BJ (cell line): ENCODE results near the gene APOO. TPM values are rescaled to one million over a fixed set of nuclear protein-coding genes. Genes with fewer than 3 reads are reported as not detected.

Experiments used
- CTCF ChIA-PET: fragments of 350-600 bp; formaldehyde crosslinking; extraction: SDS; loops from one replicate; lab custom pipeline; 2021; ENCODE audit warnings: antibody characterized with exemption, inconsistent platforms; lab: Yijun Ruan, JAX
- POLR2A ChIA-PET: fragments of 300-600 bp; sonication (Branson Sonifier 250); formaldehyde crosslinking; extraction: SDS; loops from one replicate; lab custom pipeline; 2021; ENCODE audit warnings: antibody characterized with exemption; lab: Charles Lee
- DNase-seq: peaks from one replicate; pipeline ENCODE4 v3.0.0-alpha.2; 2011; ENCODE audit warnings: low read depth
- H3K27me3 ChIP-seq: 2 replicates; pipeline ENCODE4 v1.6.0; 2011; ENCODE audit warnings: low read length; ENCODE audit not compliant: control insufficient read depth, insufficient read depth
- H3K36me3 ChIP-seq: 2 replicates; pipeline ENCODE4 v1.5.1; 2011; ENCODE audit warnings: low read length; ENCODE audit not compliant: control insufficient read depth, insufficient read depth
- H3K4me3 ChIP-seq: 2 replicates; pipeline ENCODE4 v1.5.1; 2011; ENCODE audit warnings: low read depth, mild to moderate bottlenecking, control low read depth, low read length
- polyA plus RNA-seq: library from polyadenylated mRNA; depleted of rRNA; stranded (reverse); fragments of >200 nt; gene quantifications from 2 replicates; pipeline ENCODE4 v1.2.3, GENCODE V29; 2011
- TF ChIP-seq, protein P1 (sequence below): IDR thresholded peaks from 2 replicates; pipeline ENCODE4 v1.5.1; 2011; ENCODE audit warnings: low read depth, mild to moderate bottlenecking, control low read depth, inconsistent platforms, low read length, moderate library complexity; ENCODE audit not compliant: insufficient read depth

APOO gene
- polyA plus RNA-seq, 1 experiment, result 6.6 TPM

DNA sequence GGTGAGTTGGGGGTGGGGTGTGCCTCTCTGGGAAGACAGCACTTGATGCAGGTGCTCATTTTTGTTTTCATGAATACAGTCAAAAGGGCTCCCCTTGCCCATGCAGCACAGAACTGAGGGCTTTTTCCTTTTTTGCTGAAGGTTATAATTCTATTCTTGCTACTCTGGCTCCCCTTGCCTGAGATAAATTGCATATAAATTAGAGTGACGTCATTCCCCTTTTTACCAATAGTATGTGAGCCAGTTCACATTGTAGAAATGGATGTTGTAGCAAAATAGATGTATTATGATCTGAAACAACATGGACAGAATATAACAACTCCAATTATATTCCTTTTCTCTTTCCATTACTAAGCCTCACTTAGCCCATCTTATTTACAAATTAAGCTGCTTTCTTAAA lies 28.4 kb upstream of the APOO start:
- ChIA-PET POLR2A (no interaction called here), CTCF (no interaction called here)
- Histone ChIP-seq H3K36me3 (no peaks in the 10 kb centered on the region), H3K27me3 (no peaks in the 10 kb centered on the region), H3K4me3 (no peak overlapping the region)
- TF ChIP-seq, protein P1, sequence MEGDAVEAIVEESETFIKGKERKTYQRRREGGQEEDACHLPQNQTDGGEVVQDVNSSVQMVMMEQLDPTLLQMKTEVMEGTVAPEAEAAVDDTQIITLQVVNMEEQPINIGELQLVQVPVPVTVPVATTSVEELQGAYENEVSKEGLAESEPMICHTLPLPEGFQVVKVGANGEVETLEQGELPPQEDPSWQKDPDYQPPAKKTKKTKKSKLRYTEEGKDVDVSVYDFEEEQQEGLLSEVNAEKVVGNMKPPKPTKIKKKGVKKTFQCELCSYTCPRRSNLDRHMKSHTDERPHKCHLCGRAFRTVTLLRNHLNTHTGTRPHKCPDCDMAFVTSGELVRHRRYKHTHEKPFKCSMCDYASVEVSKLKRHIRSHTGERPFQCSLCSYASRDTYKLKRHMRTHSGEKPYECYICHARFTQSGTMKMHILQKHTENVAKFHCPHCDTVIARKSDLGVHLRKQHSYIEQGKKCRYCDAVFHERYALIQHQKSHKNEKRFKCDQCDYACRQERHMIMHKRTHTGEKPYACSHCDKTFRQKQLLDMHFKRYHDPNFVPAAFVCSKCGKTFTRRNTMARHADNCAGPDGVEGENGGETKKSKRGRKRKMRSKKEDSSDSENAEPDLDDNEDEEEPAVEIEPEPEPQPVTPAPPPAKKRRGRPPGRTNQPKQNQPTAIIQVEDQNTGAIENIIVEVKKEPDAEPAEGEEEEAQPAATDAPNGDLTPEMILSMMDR, result no peak
- no peak for DNase-seq

DNA sequence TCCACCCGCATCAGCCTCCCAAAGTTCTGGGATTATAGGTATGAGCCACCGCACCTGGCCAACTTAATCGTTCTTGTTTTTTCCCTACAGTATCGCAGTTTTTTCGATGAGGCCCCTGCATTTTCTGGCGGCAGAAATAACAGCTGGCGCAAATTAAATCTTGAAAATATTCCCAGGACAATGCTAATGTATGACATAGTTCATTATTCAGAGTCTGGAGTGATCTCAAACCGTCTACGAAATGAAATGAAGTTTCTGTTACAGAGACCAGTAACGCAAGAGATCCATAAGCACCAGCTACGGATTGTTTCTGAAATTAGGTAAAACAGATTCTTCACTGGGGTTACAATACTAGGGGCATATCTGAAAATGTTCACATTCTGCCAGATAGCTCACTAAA lies 27.4 kb upstream of the APOO start:
- Histone ChIP-seq H3K36me3 (no peaks in the 10 kb centered on the region), H3K4me3 (no peak overlapping the region), H3K27me3 (no peaks in the 10 kb centered on the region)
- no peak for DNase-seq
- TF ChIP-seq, protein P1, result no peak
- CTCF ChIA-PET, result no interaction called here
- POLR2A ChIA-PET, result no interaction called here

GRCh38 chrX:23932046-23932445 lies 24.3 kb upstream of the APOO start:
- DNase-seq, result no peak
- Histone ChIP-seq H3K27me3 (no peaks in the 10 kb centered on the region), H3K36me3 (no peaks in the 10 kb centered on the region), H3K4me3 (no peak overlapping the region)
- TF ChIP-seq, protein P1, result no peak
- ChIA-PET CTCF (no interaction called here), POLR2A (no interaction called here)

GRCh38 chrX:23930894-23931604 lies 23.3 kb upstream of the APOO start:
- ChIA-PET CTCF (interaction anchor here (0.6 kb wide), 1 partner anchor 17 kb away, joined by 3 read pairs; no protein-coding TSS in a partner anchor), POLR2A (no interaction called here)
- H3K36me3 ChIP-seq, result no peaks in the 10 kb centered on the region
- TF ChIP-seq, protein P1, result no peak
- H3K27me3 ChIP-seq, result no peaks in the 10 kb centered on the region
- no peak for DNase-seq
- no peak overlapping the region for H3K4me3 ChIP-seq

- ChIA-PET CTCF (no interaction called here), POLR2A (no interaction called here)
- Histone ChIP-seq H3K27me3 (no peaks in the 10 kb centered on the region), H3K36me3 (no peaks in the 10 kb centered on the region), H3K4me3 (no peak overlapping the region)
- TF ChIP-seq, protein P1, result no peak
- no peak for DNase-seq
These were observed 18.3 kb upstream of the APOO start for GRCh38 chrX:23926015-23926414.
